A673 (cell line): ENCODE measurements around the gene MTOR. TPM values are rescaled to one million over a fixed set of nuclear protein-coding genes. Genes with fewer than 3 reads are reported as not detected.

Experiments
- Bru-seq: library from RNA; stranded (reverse); fragments of 400-500 nt; gene quantifications from one replicate; lab custom pipeline; 2021; lab: Mats Ljungman, UMichigan
- BruChase-seq, 2 experiments: library from RNA; stranded (reverse); fragments of 400-500 nt; gene quantifications; one replicate each; lab custom pipeline; 2021; lab: Mats Ljungman, UMichigan
- BruUV-seq: library from RNA; stranded (reverse); fragments of 400-500 nt; replicated peaks from 2 replicates; lab custom pipeline; 2021; lab: Mats Ljungman, UMichigan
- CTCF ChIA-PET: fragments of 300-600 bp; sonication (Branson Sonifier 250); formaldehyde crosslinking; loops from one replicate; lab custom pipeline; 2022; ENCODE audit warnings: antibody characterized with exemption; lab: Charles Lee
- POLR2A ChIA-PET: fragments of 300-600 bp; sonication (Branson Sonifier 250); formaldehyde crosslinking; loops from one replicate; lab custom pipeline; 2022; ENCODE audit warnings: antibody characterized with exemption; ENCODE audit not compliant: low non-redundant PET; lab: Charles Lee
- DNase-seq: peaks from one replicate; pipeline ENCODE4 v3.0.0-alpha.2; 2015; ENCODE audit warnings: low spot score
- H3K27ac ChIP-seq: fragments of 200-600 bp; sonication (generic); 2 replicates; pipeline ENCODE4 v1.5.1; 2016; ENCODE audit warnings: mixed run types, low read depth, mild to moderate bottlenecking, mixed read lengths, antibody characterized with exemption, low read length; ENCODE audit not compliant: poor library complexity, severe bottlenecking
- H3K27me3 ChIP-seq: fragments of 200-600 bp; sonication (generic); replicated peaks from 2 replicates; pipeline ENCODE4 v1.6.1; 2017; ENCODE audit warnings: mixed run types, low read depth, mild to moderate bottlenecking, mixed read lengths, antibody characterized with exemption, low read length; ENCODE audit not compliant: insufficient read depth, poor library complexity
- H3K36me3 ChIP-seq: fragments of 200-600 bp; sonication (generic); 2 replicates; pipeline ENCODE4 v1.6.1; 2016; ENCODE audit warnings: mixed run types, mild to moderate bottlenecking, mixed read lengths, antibody characterized with exemption, low read length; ENCODE audit not compliant: insufficient read depth, poor library complexity, severe bottlenecking
- H3K4me1 ChIP-seq: fragments of 200-600 bp; sonication (generic); 2 replicates; pipeline ENCODE4 v1.6.1; 2017; ENCODE audit warnings: mixed run types, mild to moderate bottlenecking, mixed read lengths, antibody characterized with exemption, low read length; ENCODE audit not compliant: insufficient read depth, poor library complexity, severe bottlenecking
- H3K4me3 ChIP-seq: fragments of 200-600 bp; sonication (generic); 2 replicates; pipeline ENCODE4 v1.5.1; 2016; ENCODE audit warnings: low read depth, mixed run types, mild to moderate bottlenecking, mixed read lengths, low read length; ENCODE audit not compliant: poor library complexity, severe bottlenecking
- H3K9me3 ChIP-seq: fragments of 200-600 bp; sonication (generic); 2 replicates; pipeline ENCODE4 v1.6.1; 2016; ENCODE audit warnings: mixed run types, low read depth, mild to moderate bottlenecking, mixed read lengths, antibody characterized with exemption, low read length; ENCODE audit not compliant: poor library complexity, severe bottlenecking
- CTCF ChIP-seq: fragments of 300-800, 200-600 bp; sonication (generic); conservative IDR thresholded peaks from 2 replicates; pipeline ENCODE4 v1.5.1; 2017; ENCODE audit warnings: low read depth, mild to moderate bottlenecking, antibody characterized with exemption, low read length, moderate library complexity, mixed read lengths
- EZH2 ChIP-seq: fragments of 200-600 bp; sonication (generic); IDR thresholded peaks from 2 replicates; pipeline ENCODE4 v1.6.1; 2017; ENCODE audit warnings: borderline replicate concordance, low read depth, mild to moderate bottlenecking, mixed read lengths, antibody characterized with exemption, low read length; ENCODE audit not compliant: poor library complexity, severe bottlenecking
- intact Hi-C: fragments of 100-400 bp; cut with micrococcal nuclease; formaldehyde crosslinking; loops from one replicate; pipeline ENCODE4 v1.10.0; 2022; ENCODE audit not compliant: unreplicated experiment
- long read RNA-seq: library from polyadenylated mRNA; stranded (forward); transcript quantifications from one replicate; pipeline ENCODE4 v2.0.0, GENCODE V29; 2022
- total RNA-seq: library from RNA; stranded (reverse); gene quantifications from 2 replicates; pipeline ENCODE4 v1.2.3, GENCODE V29; 2021

The MTOR gene
- 63.7 and 66.3 TPM in 2 replicates for total RNA-seq
- Bru-seq, nascent RNA: percentile 76 among the genes with signal in this experiment
- percentile 70 among the genes with signal in this experiment for BruChase-seq, experiment 1, labeled RNA remaining after a 2-hour chase
- percentile 77 among the genes with signal in this experiment for BruChase-seq, experiment 2, labeled RNA remaining after a 6-hour chase
- long read RNA-seq, full-length matches to known transcripts: 16 of 65 reads
- long read RNA-seq, partial matches to known transcripts: 37 of 65 reads
- long read RNA-seq, other reads (novel, unspliced or antisense): 12 of 65 reads

DNA sequence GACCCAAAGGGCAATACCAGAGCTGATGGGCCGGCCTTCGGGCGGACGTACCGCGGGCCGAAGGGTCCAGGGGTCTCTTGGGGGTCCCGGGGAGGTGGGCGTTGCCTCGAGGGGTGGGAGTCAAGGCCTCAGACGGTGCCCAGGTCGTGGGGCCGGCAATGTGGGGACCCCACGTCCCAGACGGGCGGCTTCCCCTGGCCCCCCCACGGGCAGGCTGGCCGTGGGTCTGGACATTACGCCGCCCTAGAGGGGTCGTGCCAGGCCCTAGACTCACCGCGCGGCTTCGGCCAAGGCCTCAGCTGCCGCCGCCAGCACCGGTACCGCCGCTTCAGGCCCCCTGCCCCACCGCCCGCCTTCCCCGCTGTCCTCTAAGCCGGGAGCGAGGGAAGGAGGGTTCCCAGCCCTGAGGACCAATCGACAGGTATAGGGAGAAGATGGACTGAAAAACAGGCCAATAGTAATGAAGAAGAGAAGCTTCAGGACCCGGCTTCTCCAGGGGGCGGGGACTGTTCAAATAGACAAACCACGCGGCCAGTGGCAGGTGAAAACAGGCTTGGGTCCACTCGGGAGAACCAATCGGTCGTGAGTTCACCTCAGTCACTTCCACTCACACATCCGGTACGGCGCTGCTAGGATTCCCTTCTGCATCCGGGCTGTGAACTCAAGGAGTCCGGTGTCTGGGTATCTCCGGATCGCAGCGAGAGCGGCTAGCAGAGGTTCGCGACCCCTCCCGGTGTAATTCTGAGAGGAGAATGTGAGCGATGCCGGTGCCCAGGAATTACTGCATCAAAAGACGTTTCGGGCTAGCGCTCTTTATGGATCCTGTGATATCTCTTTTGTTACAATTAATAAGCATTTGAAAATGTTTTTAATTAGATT, at the start of gene MTOR:
MTOR (minus strand) TSS at position 381 of the 879 bp plus-strand sequence. CDS start 3,142 bp downstream, outside the sequence.
- intact Hi-C loops: no loop called here
- H3K27ac ChIP-seq: peak within 1 kb of the TSS; percentile 81
- DNase-seq: peak; percentile 100
- TF ChIP-seq EZH2 (no peak), CTCF (0 out of 2 replicates have a peak, but pooled peaks have one; percentile 33)
- H3K4me3 ChIP-seq: peak within 1 kb of the TSS; percentile 83
- peaks cover 4% of the 10 kb centered on the region for H3K4me1 ChIP-seq
- BruUV-seq: no TSS peak
- ChIA-PET POLR2A (interaction anchor here (0.6 to 0.7 kb wide), 3 partner anchors 25 to 623 kb away, joined by 3 to 5 read pairs (median 3); no protein-coding TSS in a partner anchor), CTCF (interaction anchor here (1.0 kb wide), 1 partner anchor 310 kb away, joined by 3 read pairs; no protein-coding TSS in a partner anchor)
- no peaks in the 10 kb centered on the region for H3K9me3 ChIP-seq
- peaks cover 17% of the 10 kb centered on the region for H3K36me3 ChIP-seq
- no peaks in the 10 kb centered on the region for H3K27me3 ChIP-seq

DNA sequence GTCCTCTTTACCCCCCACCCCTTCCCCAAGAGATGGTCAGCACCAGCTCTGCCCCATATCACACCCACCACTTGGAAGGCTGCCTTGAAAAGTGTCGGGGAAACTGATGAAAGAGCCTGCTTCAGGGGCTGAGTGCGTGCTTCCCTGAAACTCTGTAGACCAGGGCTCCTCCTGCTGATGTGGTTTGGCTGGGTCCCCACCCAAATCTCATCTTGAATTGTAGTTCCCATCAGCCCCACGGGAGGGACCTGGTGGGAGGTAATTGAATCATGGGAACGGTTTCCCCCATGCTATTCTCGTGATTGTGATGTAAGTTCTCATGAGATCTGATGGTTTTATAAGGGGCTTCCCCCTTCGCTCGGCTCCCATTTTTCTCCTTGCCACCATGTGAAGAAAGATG, 47.0 kb upstream of the MTOR start:
- Histone ChIP-seq H3K36me3 (no peaks in the 10 kb centered on the region), H3K9me3 (no peaks in the 10 kb centered on the region), H3K4me1 (no peaks in the 10 kb centered on the region), H3K27me3 (no peaks in the 10 kb centered on the region), H3K4me3 (no peak overlapping the region), H3K27ac (no peak overlapping the region)
- intact Hi-C loops: no loop called here
- BruUV-seq: no TSS peak
- ChIA-PET CTCF (no interaction called here), POLR2A (no interaction called here)
- TF ChIP-seq EZH2 (no peak), CTCF (no peak)
- DNase-seq: no peak

- no TSS peak for BruUV-seq
- intact Hi-C loops: no loop called here
- POLR2A ChIA-PET: no interaction called here
- H3K9me3 ChIP-seq: no peaks in the 10 kb centered on the region
- H3K4me1 ChIP-seq: no peaks in the 10 kb centered on the region
- TF ChIP-seq EZH2 (no peak), CTCF (no peak)
- H3K27me3 ChIP-seq: no peaks in the 10 kb centered on the region
- H3K36me3 ChIP-seq: no peaks in the 10 kb centered on the region
- no peak for DNase-seq
- H3K27ac ChIP-seq: no peak overlapping the region
- H3K4me3 ChIP-seq: no peak overlapping the region
- CTCF ChIA-PET: no interaction called here
Measured at GRCh38 chr1:11308699-11309224, 46.4 kb upstream of the MTOR start.
